C4-2B (cell line): ENCODE measurements around the gene TENM4.

ENCODE experiments used
- CTCF ChIP-seq: fragments of 450-650 bp; conservative IDR thresholded peaks from 2 replicates; pipeline ENCODE4 v1.5.1; 2017; ENCODE audit warnings: mild to moderate bottlenecking
- ZFX ChIP-seq: fragments of 450-650 bp; IDR thresholded peaks from 2 replicates; pipeline ENCODE4 v1.6.1; 2017

- TF ChIP-seq CTCF: no peak
- no peak for TF ChIP-seq ZFX
Observed at GRCh38 chr11:78978831-78979230, 462.0 kb downstream of the TENM4 start.
